GM12872 (cell line): Measurements from ENCODE around the gene OR14A16.

Experiments
- CTCF ChIP-seq: IDR thresholded peaks from 3 replicates; pipeline ENCODE4 v1.5.1; 2011; ENCODE audit warnings: low read depth, mild to moderate bottlenecking, low read length, moderate library complexity; ENCODE audit not compliant: insufficient read depth

Gene OR14A16, protein sequence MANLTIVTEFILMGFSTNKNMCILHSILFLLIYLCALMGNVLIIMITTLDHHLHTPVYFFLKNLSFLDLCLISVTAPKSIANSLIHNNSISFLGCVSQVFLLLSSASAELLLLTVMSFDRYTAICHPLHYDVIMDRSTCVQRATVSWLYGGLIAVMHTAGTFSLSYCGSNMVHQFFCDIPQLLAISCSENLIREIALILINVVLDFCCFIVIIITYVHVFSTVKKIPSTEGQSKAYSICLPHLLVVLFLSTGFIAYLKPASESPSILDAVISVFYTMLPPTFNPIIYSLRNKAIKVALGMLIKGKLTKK

DNA sequence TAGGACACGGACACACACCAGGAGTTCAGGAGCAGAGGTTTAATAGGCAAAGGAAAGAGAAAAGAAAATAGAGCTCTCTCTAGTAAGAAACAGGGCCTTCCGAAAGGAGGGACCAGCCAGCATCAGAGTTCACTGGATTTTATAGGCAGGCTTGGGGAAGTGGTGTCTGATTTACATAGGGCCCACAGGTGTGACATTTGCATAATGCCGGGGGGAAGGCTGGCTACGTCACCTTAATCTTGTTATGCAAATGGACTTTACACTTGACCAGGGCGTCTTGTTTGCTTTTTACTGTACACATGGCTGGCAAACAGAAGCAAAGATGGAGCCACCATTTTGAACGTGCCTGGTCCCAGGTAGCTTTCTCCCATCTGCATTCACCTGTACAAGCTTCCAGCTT is at the start of gene OR14A16:
Gene OR14A16 (minus strand): TSS at position 97 of the 400 bp plus-strand sequence. CDS start 8,390 bp downstream, outside the sequence.
- TF ChIP-seq CTCF = no peak

DNA sequence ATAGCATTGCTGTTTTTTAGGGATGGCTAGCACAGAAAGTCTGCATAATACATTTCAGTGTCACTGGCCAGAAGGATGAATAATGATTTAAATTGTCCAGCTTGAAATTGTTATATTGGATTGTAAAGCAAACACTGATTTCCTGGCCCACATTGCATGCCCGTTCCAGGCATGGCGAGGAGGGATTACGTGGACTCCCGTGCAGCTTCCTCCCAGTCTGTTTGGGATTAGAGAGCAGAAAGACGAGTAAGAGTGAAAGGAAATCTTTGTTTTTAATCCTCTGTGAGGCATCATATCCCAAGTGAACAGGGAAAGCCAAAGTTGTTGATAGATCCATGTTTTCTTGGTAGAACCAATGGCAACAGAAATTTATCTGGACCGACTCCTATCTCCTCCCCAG is 41.5 kb upstream of the OR14A16 start:
- no peak for TF ChIP-seq CTCF

GRCh38 chr1:247864644-247865043 is 40.7 kb upstream of the OR14A16 start:
- TF ChIP-seq CTCF = no peak

- no peak for TF ChIP-seq CTCF
These were observed 38.8 kb upstream of the OR14A16 start for GRCh38 chr1:247862756-247863155.

DNA sequence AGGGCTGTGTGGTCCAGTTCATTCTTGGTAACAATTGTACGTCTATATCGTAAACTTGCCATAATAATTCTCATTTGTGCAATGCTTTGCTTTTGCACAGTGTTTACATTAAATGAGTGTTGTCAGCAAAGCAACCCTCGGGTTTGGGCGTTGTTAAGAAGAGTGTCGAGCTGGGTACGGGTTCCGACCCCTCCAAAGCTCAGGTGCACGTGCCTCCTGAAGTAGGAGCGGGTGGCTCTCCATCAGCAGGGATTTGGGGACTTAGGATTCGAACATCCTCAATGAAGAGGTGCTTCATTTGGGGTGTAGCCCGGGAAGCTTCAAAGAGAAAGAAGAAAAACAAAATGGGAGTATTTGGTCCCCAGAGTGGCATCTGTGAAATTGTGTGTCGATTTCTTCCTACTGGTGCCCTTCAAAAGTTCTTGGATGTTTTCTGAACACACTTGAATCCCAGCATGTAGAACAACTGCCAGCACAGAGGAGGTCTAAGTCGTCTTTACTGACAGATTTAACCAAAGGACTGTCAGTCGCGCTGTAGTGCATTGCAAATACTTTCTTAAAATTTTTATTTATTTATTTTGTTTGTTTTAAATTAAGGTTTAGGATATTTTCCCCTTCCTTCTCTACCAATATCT is 34.2 kb upstream of the OR14A16 start:
- no peak for TF ChIP-seq CTCF

GRCh38 chr1:247857069-247857984 is 33.4 kb upstream of the OR14A16 start, which contains the start of gene TRIM58:
TRIM58 (plus strand) TSS chr1:247857187; CDS start chr1:247857247, 60 bp downstream.
- no peak for TF ChIP-seq CTCF

DNA sequence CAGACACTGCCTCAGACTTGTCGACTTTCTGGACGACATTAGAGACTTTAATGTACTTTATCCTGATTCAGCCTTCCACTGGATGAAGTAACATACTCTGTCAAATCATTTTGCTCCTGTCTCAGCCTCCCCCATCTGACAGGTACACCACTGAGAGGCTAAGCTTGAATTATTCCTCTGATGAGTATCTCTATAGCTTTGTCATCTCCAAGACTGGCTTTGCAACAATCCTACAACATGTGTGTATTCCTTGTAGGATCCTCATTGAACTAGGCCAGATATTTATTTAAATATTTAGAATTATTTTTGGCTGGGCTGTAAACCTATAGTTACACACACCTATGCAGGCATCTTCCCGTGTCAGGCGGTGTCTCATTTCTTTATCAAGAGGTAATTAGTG is 32.0 kb upstream of the OR14A16 start:
- TF ChIP-seq CTCF = no peak
